ACHN (cell line): ENCODE measurements around the gene NUDT8.
"Not testable (repeated sequence)": the region's sequence is repeated elsewhere in the genome, so short reads cannot be mapped to it uniquely, and the experiment has no call there.

ENCODE experiments used
- DNase-seq: peaks from one replicate; pipeline ENCODE4 v3.0.0-alpha.2; 2015
- in situ Hi-C: cut with HindIII; loops from 2 replicates; pipeline ENCODE4 v1.10.0; 2017; ENCODE audit warnings: low sequenced_read_pairs, low pct_ligation_motif_present, low pct_unique_long_range_greater_than_20kb

The NUDT8 gene

GRCh38 chr11:67645521-67646461, 16.1 kb upstream of the NUDT8 start:
- DNase-seq = no peak
- in situ Hi-C loops = no loop called here

- in situ Hi-C loops = no loop called here
Measured at GRCh38 chr11:67644472-67645418, 15.0 kb upstream of the NUDT8 start.

GRCh38 chr11:67644042-67644441, 14.3 kb upstream of the NUDT8 start:
- DNase-seq = peak; percentile 8
- in situ Hi-C loops = no loop called here

More at GRCh38 chr11:67644472-67645418, 15.0 kb upstream of the NUDT8 start:
- DNase-seq = no peak

- no peak for DNase-seq
- in situ Hi-C loops = no loop called here
Measured at GRCh38 chr11:67642173-67643120, 12.7 kb upstream of the NUDT8 start.

GRCh38 chr11:67641338-67642172, 11.8 kb upstream of the NUDT8 start:
- in situ Hi-C loops = no loop called here
- DNase-seq = no peak

- no peak for DNase-seq
- in situ Hi-C loops = no loop called here
Measured at GRCh38 chr11:67640758-67641337, 11.1 kb upstream of the NUDT8 start.

- DNase-seq = peak; percentile 27
- in situ Hi-C loops = no loop called here
Measured at GRCh38 chr11:67640021-67640757, 10.5 kb upstream of the NUDT8 start.

- in situ Hi-C loops = no loop called here
Measured at GRCh38 chr11:67639438-67639859, 9.7 kb upstream of the NUDT8 start, which contains the start of gene TBX10. TBX10 (minus strand) TSS chr11:67639763; CDS start chr11:67639472, 291 bp downstream.

GRCh38 chr11:67638535-67639437, 9.0 kb upstream of the NUDT8 start:
- in situ Hi-C loops = no loop called here
- DNase-seq = no peak

More at GRCh38 chr11:67639438-67639859, 9.7 kb upstream of the NUDT8 start, which contains the start of gene TBX10:
- no peak for DNase-seq

GRCh38 chr11:67637441-67637840, 7.7 kb upstream of the NUDT8 start:
- DNase-seq, in situ Hi-C loops: not testable (repeated sequence)

GRCh38 chr11:67636962-67637361, 7.2 kb upstream of the NUDT8 start:
- no peak for DNase-seq
- in situ Hi-C loops = no loop called here

GRCh38 chr11:67635231-67635521, 5.4 kb upstream of the NUDT8 start:
- DNase-seq = no peak
- in situ Hi-C loops = no loop called here

GRCh38 chr11:67634366-67635230, 4.9 kb upstream of the NUDT8 start:
- DNase-seq = no peak
- in situ Hi-C loops = no loop called here

GRCh38 chr11:67633758-67634365, 4.1 kb upstream of the NUDT8 start:
- in situ Hi-C loops = no loop called here

More at GRCh38 chr11:67633758-67634365, 4.1 kb upstream of the NUDT8 start:
- DNase-seq = no peak
